Glutamatergic neuron (in vitro differentiated cells): Measurements from ENCODE around the gene U2AF1L4. TPM values are rescaled to one million over a fixed set of nuclear protein-coding genes. Genes with fewer than 3 reads are reported as not detected.

Source experiments
- DNase-seq: peaks from one replicate; pipeline ENCODE4 v3.0.0; 2022
- H3K27ac Mint-ChIP-seq: one replicate; pipeline ENCODE4 v1.8.0; 2020; ENCODE audit warnings: mild to moderate bottlenecking, mixed read lengths, inconsistent platforms; ENCODE audit not compliant: unreplicated experiment
- H3K27me3 Mint-ChIP-seq: one replicate; pipeline ENCODE4 v1.8.0; 2020; ENCODE audit warnings: mild to moderate bottlenecking, moderate library complexity, mixed read lengths, inconsistent platforms; ENCODE audit not compliant: unreplicated experiment
- H3K36me3 Mint-ChIP-seq: one replicate; pipeline ENCODE4 v1.8.0; 2020; ENCODE audit warnings: mild to moderate bottlenecking, mixed read lengths, inconsistent platforms; ENCODE audit not compliant: unreplicated experiment
- H3K4me1 Mint-ChIP-seq: one replicate; pipeline ENCODE4 v1.8.0; 2020; ENCODE audit warnings: mild to moderate bottlenecking, low read depth, mixed read lengths, inconsistent platforms; ENCODE audit not compliant: unreplicated experiment
- H3K4me3 Mint-ChIP-seq: one replicate; pipeline ENCODE4 v1.8.0; 2020; ENCODE audit warnings: mild to moderate bottlenecking, mixed read lengths, inconsistent platforms; ENCODE audit not compliant: unreplicated experiment
- H3K9me3 Mint-ChIP-seq: one replicate; pipeline ENCODE4 v1.8.0; 2020; ENCODE audit warnings: mild to moderate bottlenecking, moderate library complexity, mixed read lengths, inconsistent platforms; ENCODE audit not compliant: unreplicated experiment
- CTCF ChIP-seq: fragments of 200-600 bp; sonication (generic); IDR thresholded peaks from one replicate; pipeline ENCODE4 v1.5.0; 2021; ENCODE audit not compliant: partially characterized antibody, unreplicated experiment
- total RNA-seq: library from RNA; stranded (reverse); fragmentation: NEBNext Ultra II Directional; extraction: Animal tissue kit (Norgen Biotek cat#: 25700); gene quantifications from one replicate; pipeline ENCODE4 v1.2.1, GENCODE V29; 2021; ENCODE audit not compliant: unreplicated experiment

U2AF1L4 gene
- total RNA-seq, 1 donor from 2014 or later = 24.3 TPM

- H3K4me1 Mint-ChIP-seq = peaks cover 1% of the 10 kb centered on the region
- H3K9me3 Mint-ChIP-seq = peaks cover 12% of the 10 kb centered on the region
- no peaks in the 10 kb centered on the region for H3K27me3 Mint-ChIP-seq
Observed at GRCh38 chr19:35741203-35741515, 4.1 kb downstream of the U2AF1L4 start.

GRCh38 chr19:35740423-35741202 is 4.6 kb downstream of the U2AF1L4 start:
- H3K36me3 Mint-ChIP-seq = peaks cover 2% of the 10 kb centered on the region
- no peaks in the 10 kb centered on the region for H3K4me1 Mint-ChIP-seq
- peak; percentile 99 for DNase-seq
- no peaks in the 10 kb centered on the region for H3K27me3 Mint-ChIP-seq
- peak overlapping the region; percentile 95 for H3K27ac Mint-ChIP-seq
- H3K9me3 Mint-ChIP-seq = peaks cover 12% of the 10 kb centered on the region
- peak; percentile 11 for TF ChIP-seq CTCF
- H3K4me3 Mint-ChIP-seq = peak overlapping the region; percentile 91

More at GRCh38 chr19:35741203-35741515, 4.1 kb downstream of the U2AF1L4 start:
- DNase-seq = no peak
- Mint-ChIP-seq H3K4me3 (peak overlapping the region; percentile 91), H3K27ac (peak overlapping the region; percentile 95), H3K36me3 (no peaks in the 10 kb centered on the region)
- peak; percentile 9 for TF ChIP-seq CTCF

- Mint-ChIP-seq H3K4me1 (no peaks in the 10 kb centered on the region), H3K27me3 (no peaks in the 10 kb centered on the region), H3K9me3 (peaks cover 12% of the 10 kb centered on the region), H3K36me3 (peaks cover 4% of the 10 kb centered on the region), H3K4me3 (peak overlapping the region; percentile 91), H3K27ac (no peak overlapping the region)
- TF ChIP-seq CTCF = no peak
- no peak for DNase-seq
Observed at GRCh38 chr19:35740108-35740422, 5.2 kb downstream of the U2AF1L4 start.

- Mint-ChIP-seq H3K36me3 (peaks cover 4% of the 10 kb centered on the region), H3K27me3 (peaks cover 2% of the 10 kb centered on the region), H3K9me3 (peaks cover 12% of the 10 kb centered on the region), H3K4me1 (no peaks in the 10 kb centered on the region), H3K4me3 (peak overlapping the region; percentile 70), H3K27ac (no peak overlapping the region)
- TF ChIP-seq CTCF = no peak
- no peak for DNase-seq
Observed at GRCh38 chr19:35739275-35740107, 5.7 kb downstream of the U2AF1L4 start.

GRCh38 chr19:35738887-35739229 is 6.4 kb downstream of the U2AF1L4 start:
- H3K36me3 Mint-ChIP-seq = peaks cover 4% of the 10 kb centered on the region
- TF ChIP-seq CTCF = no peak
- H3K4me3 Mint-ChIP-seq = no peak overlapping the region

More at GRCh38 chr19:35738887-35739229, 6.4 kb downstream of the U2AF1L4 start:
- no peak for DNase-seq
- Mint-ChIP-seq H3K27ac (no peak overlapping the region), H3K27me3 (peaks cover 7% of the 10 kb centered on the region), H3K9me3 (peaks cover 11% of the 10 kb centered on the region), H3K4me1 (no peaks in the 10 kb centered on the region)
